Stimulated activated CD4-positive, alpha-beta T cell treated with anti-CD3 and anti-CD28 coated beads, Interleukin-4, amount 100 ng/mL, for 24 hours (primary cell): ENCODE data around the gene NPPB.

Experiments
- DNase-seq: peaks from one replicate; pipeline ENCODE4 v3.0.0-alpha.2; 2020

NPPB gene

DNA sequence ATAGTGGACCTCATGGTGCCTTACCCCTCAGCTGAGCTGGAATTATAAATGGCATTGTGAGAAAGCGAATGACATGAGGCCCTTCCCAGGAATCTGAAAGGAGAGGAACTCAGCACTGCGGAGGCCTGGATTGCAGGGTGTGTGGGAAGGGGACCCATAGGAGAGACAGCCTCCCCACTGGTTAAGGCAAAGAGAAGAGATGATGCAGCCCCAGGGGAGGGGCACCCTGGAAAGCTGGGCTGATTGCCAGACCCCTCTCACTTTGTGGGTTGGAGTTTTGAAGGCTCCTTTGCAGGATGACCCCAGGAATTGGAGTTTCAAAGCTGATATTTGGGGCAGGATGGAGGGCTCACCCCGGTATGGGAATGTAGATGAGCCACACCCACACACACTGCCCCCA is 2.0 kb downstream of the NPPB start:
- no peak for DNase-seq

DNA sequence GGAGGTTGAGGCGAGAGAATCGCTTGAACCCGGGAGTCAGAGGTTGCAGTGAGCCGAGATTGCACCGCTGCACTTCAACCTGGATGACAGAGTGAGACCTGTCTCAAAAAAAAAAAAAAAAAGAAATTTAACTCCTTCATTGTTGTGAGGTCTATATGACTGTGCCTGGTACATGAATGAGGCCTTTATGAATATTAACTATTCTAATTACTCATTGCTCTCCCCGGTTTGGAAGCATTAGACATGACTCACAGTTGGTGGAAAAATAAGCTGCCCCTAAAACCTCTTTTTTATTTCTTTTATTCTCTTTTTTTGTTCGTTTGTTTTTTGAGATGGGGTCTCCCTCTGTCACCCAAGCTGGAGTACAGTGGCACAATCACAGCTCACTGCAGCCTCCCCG is 3.3 kb downstream of the NPPB start:
- no peak for DNase-seq

DNA sequence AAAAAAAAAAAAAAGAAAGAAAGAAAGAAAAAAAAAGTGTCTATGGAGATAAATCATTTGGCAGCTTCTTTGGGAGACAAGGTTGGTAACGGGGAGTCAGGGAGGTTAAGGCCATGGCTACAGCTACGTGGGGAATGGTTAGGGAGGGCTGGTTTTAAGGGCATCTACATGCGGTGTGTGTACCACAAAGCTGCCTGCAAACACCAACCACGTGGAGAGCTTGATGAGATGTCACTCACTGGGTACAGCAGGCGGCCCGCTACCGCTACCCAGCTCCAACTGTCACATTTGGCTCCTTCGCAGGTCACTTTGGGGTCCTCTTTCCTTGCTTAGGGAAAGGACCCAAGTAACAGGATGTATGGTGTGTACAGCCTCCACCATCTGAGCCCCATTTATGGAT is 4.2 kb downstream of the NPPB start:
- no peak for DNase-seq

DNA sequence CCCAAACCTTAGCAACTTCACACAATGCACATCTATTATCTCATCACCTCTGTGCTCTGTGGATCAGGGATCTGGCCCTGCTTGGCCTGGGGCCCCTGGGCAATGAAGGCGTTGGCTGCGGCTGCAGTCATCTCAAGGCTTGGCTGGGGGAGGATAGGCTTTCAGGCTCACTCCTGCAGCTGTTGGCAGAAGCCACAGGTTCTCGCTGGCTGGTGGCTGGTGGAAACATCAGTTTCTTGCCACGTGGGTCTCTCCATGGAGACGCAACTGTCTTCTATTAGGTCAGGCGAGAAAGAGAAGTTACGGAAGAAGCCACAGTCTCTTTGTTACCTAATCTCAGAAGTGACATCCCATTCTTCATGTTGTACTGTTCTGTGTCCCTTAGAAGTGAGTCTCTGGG is 7.6 kb downstream of the NPPB start:
- DNase-seq, result no peak

DNA sequence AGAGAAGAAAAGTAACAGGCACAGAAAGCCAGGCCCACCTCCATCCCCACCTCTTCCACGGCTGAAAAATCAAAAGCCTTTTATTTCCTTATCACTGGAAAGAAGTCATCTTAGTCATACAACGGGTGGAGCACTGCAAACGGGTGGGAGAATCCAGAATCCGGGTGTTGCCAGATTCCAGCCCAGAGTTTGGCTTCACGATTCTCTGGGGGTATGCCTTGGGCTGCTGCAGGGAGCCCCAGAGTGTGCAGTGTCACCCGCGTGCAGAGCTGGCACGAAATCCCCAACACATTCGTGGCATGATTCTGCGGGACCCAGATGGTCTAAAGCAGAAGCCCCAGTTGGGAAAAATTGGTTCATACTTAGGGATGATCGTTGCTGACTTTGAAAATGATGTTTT is 8.6 kb downstream of the NPPB start:
- no peak for DNase-seq

DNA sequence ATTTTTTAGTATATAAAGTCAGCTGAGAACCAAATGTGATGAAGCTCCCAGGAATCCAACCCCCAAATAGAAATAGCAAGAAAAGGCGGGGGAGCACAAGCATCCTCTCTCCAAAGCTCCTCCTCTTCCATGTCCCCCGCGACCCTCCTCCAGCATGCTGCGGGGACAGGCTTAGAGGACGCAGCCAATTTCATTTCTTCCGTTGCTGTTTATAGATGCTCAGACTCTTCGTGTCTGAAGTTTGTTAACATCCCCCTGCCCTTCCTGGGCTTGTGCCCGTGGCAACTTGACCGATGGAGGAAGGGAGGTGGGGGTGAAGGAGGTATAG is 10.4 kb downstream of the NPPB start:
- DNase-seq, result no peak

DNA sequence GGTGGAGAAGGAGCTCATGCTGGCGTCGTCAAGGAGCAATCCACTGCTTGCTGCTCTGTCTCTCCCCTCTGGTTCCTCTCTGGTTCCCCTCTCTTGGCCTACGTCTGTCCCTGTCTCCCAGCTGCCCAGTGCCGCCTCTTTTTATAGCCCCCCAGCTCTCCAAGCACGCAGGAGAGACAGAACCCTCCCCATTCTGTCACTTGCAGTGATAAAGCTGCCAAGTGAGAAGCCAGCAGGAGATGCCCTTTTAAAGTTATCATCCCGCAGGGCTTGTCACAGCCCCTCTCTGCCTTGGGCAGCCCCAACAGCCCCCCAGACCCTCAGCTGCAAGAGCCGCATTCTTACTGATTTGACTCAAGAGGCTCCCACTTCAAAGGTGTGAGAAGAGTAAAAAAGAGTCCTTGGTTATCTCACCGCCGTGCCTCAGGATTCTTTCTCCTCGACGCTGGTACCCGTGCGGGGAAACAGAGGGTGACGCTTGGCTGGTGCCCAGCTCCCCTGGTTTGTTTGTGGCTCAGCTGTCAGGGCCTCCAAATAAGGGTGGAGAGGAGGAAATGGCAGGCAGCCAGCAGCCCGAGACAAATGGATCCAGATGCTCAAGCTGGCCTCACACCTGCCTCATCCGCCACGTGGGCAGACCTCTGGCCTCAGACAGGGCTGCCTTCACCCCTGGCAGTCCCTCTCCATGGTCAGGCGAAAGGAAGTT is 10.9 kb downstream of the NPPB start, which contains the start of gene NPPA:
Gene NPPA (minus strand): TSS at position 117 of the 706 bp plus-strand sequence. CDS start 99 bp downstream, at position 18.
- DNase-seq, result no peak

DNA sequence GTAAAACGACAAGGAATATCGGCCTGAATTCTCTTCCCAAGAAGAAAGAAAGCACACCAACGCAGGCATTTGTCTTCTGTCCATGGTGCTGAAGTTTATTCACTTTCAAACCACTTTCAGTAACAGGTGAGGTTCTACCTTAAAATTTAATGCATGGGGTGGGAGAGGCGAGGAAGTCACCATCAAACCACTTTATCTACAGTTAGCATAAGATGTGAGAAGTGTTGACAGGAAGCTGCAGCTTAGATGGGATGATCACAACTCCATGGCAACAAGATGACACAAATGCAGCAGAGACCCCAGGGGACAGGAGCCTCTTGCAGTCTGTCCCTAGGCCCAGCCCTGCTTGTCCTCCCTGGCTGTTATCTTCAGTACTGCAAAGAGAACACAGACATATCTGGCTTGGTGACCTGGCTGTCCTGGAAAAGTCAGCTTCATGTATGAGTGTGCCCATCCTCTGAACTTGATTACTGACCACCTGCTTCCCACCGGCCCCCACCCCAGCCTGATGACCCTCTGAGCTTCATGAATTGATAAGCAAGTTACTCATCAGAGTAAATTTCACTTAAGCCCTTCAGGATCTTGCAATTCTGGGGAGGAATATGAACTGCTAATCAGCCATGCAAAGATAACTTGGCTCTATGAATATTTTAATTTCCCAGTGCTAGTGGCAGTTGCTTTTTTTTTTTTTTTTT is 13.0 kb downstream of the NPPB start:
- DNase-seq, result no peak

DNA sequence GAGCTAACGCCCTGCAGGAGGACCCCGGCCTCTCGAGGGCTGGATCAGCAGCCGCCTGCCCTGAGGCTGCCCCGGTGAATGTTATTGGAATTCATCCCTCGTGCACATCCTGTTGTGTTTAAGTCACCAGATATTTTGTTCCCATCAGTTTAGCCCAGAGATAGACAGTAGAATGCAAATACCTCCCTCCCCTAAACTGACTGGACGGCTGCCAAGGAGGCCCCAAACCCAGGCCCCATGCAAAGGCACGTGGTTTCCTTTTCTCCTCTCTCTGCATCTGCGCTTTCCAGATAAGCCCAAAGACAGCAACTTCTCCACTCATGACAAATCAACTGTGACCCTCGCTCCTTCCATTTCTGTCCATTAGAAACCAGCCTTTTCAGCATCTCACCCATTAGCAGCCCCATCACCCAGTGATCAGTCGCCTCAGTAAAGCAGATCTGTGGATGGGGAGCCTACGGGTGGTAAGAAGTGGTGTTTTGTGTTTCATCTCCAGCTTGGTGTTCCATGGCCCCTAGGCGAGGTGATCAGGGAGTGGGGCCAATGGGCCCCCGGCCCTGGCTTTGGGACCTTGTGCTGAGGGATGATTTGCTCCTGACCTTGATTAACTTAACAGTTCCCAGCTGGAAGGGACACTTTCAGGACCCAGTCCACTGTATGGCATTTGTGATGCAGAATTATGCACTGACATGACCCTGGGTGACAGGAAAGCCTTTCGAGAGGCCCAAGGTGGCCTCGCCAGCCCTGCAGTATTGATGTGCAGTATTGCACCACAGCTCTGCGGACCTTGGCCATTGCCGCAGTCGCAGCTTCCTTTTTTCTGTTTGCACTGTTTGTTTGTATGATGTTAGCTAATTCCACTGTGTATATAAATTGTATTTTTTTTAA is 16.3 kb downstream of the NPPB start:
- no peak for DNase-seq

DNA sequence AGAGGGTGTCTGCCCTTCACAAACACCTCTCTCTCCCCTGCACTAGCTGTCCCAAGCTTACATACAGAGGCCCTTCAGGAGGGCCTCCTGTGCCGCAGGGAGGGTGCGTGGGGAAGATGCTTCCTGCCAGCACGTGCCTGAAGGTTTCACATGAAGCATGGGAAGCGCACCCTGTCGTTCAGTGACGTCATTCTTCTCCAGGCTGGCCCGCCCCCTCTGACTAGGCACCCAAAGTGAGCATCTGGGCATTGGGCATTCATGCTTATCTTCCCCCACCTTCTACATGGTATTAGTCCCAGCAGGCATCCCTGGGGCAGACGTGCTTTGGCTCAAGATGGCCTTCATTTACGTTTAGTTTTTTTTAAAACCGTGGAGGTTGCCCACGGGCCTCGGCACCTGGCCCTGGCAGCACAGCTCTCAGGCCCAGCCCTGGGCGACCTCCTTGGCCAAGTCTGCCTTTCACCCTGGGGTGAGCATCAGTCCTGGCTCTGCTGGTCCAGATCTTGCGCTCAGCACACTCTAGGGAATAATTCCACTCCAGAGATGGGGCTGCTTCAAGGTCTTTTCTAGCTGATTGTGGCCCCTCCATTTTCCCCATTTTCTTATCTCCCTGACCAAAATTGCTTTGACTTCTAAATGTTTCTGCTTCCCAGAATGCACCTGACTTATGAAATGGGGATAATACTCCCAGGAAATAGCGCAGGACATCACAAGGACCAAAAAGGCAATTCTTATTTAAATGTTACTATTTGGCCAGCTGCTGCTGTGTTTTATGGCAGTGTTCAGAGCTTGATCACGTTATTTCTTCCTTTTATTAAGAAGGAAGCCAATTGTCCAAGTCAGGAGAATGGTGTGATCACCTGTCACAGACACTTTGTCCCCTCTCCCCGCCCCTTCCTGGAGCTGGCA is 17.2 kb downstream of the NPPB start:
- no peak for DNase-seq

DNA sequence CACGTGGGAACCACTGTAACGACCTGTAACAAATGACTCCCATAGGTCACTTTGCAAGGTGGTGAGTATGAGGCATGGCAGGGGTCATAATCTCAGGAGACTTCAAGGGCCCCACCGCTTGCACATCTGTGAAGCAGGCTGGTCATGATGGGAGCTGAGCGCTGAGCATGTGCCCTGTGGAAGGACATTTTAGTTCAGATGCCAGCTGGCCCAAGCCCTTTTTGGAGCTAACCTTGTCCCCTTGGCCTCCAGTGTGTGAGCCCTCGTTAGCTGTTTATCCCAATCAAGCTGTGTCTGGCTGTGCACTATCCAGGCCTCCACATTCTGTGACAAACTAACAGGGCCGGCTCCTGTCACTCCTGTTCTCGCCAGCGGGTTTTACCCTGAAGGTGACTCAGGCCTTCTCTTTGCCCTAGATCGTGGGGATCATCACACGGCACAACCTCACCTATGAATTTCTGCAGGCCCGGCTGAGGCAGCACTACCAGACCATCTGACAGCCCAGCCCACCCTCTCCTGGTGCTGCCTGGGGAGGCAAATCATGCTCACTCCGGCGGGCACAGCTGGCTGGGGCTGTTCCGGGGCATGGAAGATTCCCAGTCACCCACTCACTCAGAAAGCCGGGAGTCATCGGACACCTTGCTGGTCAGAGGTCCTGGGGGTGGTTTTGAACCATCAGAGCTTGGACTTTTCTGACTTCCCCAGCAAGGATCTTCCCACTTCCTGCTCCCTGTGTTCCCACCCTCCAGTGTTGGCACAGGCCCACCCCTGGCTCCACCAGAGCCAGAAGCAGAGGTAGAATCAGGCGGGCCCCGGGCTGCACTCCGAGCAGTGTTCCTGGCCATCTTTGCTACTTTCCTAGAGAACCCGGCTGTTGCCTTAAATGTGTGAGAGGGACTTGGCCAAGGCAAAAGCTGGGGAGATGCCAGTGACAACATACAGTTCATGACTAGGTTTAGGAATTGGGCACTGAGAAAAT is 18.7 kb downstream of the NPPB start:
- no peak for DNase-seq

DNA sequence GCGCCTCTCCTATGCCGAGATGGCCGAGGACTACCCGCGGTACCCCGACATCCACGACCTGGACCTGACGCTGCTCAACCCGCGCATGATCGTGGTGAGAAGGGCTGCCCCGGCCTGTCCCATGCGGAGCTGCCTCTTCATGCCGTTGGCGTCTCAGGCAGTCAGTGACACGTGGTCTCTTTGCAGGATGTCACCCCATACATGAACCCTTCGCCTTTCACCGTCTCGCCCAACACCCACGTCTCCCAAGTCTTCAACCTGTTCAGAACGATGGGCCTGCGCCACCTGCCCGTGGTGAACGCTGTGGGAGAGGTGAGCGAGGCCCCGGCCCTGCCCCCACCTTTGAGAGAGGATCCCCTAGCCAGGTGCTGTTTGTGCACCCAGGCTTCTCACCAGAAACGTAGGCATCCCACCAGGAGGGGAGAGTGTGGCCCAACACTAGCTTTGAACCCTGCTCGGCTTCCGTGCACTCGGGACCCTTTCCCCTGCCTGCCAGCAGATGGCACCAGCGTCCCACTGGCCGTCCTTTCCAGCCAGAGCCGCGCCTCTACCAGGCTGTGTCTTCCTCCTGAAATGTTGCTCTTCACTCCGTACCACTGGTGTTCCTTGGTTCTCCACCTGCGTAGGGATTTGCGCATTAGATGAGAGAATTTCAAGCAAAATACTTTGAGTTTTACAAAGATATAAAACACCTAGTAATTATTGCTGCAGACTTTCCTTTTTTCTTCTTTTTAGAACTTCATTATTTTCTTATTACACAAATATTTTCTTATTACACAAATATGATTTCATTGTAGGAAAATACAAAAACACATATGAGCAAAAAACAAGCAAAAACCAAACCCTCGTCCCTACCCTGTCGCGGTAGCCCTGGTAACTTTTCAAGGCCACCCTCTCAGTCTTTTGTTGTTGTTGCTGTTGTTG is 20.1 kb downstream of the NPPB start:
- peak; percentile 76 for DNase-seq

DNA sequence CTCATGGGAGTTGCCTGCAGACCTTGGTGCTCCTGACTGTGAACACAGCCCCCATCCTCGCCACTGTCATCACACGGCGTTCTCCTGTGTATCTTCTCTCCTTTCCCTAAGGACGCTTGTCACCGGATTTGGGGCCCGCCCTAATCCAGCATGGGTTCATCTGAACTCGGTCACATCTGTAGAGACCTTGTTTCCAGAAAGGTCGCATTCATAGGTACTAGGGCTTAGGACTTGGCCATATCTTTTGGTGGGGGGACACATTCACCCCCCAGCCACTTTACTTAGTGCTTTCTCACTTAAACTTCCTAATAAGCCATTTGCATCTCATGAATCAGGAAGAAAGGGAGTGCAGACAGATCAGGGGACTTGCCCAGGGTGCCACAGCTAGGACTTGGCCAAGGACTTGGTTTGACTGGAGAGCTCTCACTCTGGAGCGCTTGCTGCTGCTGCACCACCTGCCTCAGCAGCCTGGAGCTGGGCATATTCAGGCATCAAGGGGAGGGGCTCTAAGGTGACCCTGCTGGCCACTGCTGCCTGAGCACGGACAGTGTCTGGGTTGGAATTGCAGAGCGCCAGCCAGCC is 20.9 kb downstream of the NPPB start:
- DNase-seq, result no peak

DNA sequence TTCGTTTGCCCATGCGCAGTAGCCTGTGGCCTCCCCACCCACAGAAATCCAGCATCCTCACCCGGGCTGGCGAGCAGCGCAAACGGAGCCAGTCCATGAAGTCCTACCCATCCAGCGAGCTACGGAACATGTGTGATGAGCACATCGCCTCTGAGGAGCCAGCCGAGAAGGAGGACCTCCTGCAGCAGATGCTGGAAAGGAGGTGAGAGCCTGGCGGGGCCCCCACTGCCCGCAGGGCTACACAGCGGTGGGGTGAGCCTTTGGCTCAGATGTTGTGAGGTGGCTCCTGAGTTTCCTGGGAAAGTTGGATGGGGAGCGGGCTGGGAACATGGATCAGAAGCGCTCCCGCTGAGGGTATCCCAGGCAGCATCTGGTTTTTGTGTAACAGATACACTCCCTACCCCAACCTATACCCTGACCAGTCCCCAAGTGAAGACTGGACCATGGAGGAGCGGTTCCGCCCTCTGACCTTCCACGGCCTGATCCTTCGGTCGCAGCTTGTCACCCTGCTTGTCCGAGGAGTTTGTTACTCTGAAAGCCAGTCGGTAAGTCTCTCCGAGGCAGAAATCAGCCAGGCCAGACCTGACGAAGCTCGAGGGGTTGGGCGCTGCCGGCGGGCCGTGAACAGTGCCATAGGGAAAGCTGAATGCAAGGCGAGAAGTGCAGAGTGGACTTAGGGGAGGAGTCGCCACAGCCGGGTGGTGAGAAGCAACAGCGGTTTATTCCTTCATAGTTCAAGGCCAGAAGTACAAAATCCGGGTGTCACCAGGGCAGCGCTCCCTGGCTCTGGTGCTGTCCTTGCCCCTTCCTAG is 21.6 kb downstream of the NPPB start:
- no peak for DNase-seq

DNA sequence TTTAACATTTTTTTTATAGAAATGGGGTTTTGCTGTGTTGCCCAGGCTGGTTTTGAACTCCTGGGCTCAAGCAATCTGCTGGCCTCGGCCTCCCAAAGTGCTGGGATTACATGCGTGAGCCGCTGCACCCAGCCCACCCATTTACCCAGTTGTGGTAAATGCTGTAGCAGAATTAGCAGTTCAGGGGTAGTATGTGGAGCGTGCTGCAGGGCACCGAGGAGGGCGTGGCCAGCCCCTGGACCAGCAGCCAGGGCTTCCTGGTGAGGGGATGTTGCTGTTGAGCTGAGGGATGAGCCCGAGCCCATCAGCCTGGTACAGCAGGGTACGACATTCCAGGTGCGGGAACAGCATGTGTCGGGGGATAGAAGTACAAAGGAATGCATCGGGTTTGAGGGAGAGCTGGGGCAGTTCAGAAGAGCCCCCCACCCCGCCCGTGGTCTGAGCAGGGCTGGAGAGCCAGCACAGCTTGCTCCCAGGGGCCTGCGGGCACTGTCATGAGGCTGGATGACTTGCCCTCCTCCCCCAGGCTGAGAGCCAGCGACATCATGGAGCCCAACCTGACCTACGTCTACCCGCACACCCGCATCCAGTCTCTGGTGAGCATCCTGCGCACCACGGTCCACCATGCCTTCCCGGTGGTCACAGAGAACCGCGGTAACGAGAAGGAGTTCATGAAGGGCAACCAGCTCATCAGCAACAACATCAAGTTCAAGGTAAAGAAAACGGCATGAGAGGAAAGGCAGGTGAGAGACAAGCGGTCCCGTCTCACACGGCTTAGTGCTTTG is 23.1 kb downstream of the NPPB start:
- DNase-seq, result no peak

DNA sequence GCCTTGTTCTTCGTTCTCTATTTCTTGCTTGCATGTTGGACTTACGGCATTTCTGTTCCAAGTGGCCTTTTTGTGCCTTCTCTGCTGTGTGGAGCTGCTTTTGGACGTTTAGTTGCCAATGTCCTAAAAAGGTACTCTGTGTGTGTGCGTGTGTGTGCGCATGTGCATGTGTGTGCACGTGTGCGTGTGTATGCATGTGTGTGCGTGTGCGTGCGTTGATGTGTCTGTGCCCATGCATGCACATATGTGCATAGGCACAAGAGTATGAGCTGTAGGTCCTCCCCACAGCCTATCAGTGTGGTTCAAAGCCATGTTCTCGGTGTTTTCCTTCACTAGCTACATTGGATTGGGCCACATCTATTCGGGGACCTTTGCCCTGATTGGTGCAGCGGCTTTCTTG is 24.8 kb downstream of the NPPB start:
- no peak for DNase-seq

DNA sequence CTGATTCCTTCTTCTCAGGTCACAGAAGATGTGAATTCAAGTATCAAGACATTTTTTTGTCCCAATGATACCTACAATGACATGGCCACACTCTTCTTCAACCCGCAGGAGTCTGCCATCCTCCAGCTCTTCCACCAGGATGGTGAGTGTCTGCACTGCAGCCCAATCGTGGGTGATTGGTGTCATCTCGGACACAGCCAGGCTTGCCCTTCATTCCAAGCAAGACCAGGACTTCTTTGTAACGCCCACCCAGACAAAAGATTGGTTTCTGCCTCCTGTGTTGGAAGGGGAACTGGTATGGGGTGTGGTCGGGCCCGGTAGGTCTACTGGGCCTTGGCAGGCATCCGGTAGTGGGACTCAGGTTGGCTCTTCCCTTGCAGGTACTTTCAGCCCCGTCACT is 25.2 kb downstream of the NPPB start:
- no peak for DNase-seq
